NCI-H345 treated with DMSO at 0.1 percent for 48 hours (cell line): ENCODE measurements around the gene NTNG2.
A peak's percentile ranks its signal among the peaks of the same experiment; 100 is the strongest.

ENCODE experiments used
- DNase-seq: peaks from one replicate; lab custom pipeline; 2025; ENCODE audit not compliant: unreplicated experiment; lab: John Stamatoyannopoulos, UW

Gene NTNG2

DNA sequence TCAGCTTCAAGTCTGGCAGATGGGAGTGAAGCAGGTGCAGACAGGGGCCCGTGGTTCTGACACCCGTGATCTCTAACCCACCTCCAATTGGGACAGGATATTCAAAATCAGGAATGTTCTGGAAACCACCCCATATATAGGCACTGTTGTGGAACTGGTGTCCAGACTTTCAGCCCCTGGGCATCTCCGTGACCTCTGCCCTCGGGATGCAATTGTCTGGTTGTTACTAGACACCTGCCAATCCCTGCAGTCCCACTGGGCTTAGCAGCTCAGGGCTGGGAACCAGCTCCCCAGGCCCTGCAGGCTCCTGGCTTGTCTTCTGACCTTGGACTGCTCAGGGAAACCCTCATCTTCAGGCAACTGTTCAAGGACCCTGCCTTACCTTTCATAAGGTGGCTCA lies 38.8 kb downstream of the NTNG2 start:
- DNase-seq, result no peak

- DNase-seq, result peak; percentile 73
These were observed 39.3 kb downstream of the NTNG2 start for GRCh38 chr9:132201139-132201538.

DNA sequence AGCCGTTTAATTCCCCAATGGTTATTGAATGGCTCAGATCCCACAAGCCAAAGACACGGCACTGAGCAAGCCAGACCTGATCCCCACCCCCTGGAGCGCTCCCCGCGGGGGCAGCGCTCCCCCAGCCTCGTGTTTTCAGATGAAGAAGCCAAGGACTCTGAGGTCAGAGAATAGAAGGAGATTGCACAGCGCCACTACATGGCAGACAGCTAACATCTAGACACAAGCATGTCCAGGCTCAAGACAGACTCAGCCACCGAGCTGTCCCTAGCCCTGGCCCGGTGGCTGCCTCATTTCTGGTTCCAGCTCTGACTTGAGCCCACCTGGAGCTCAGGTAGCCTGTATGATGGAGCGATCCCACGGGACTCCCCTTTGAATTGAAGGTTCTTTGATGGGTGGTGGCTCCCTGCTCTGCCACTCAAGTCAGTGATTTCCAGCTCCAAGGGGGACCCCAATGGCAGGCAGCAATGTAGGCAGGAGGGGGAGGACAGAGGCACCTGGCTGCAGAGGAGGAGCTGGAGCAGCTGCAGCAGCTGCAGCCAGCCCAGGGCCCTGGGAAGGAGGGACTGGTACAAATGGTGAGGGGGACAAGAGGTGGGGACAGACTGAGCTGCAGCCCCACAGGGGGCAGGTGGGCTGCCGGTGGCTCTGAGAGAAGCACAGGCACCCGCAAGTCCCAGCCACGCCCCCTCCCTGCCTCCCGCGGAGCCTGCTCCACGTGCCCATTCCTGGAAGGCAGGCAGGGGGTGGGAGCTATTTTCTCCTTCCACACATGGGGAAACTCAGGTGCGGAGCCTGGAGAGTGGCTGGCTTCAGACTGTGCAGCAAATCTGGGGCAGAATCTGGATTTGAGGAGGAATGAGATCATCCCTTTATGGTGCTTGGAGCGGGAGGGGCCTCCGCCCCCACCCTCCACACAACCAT lies 40.2 kb downstream of the NTNG2 start:
- DNase-seq, result peak; percentile 72

GRCh38 chr9:132204883-132205282 lies 43.0 kb downstream of the NTNG2 start:
- no peak for DNase-seq

- DNase-seq, result no peak
These were observed 45.4 kb downstream of the NTNG2 start for GRCh38 chr9:132207215-132207614.

DNA sequence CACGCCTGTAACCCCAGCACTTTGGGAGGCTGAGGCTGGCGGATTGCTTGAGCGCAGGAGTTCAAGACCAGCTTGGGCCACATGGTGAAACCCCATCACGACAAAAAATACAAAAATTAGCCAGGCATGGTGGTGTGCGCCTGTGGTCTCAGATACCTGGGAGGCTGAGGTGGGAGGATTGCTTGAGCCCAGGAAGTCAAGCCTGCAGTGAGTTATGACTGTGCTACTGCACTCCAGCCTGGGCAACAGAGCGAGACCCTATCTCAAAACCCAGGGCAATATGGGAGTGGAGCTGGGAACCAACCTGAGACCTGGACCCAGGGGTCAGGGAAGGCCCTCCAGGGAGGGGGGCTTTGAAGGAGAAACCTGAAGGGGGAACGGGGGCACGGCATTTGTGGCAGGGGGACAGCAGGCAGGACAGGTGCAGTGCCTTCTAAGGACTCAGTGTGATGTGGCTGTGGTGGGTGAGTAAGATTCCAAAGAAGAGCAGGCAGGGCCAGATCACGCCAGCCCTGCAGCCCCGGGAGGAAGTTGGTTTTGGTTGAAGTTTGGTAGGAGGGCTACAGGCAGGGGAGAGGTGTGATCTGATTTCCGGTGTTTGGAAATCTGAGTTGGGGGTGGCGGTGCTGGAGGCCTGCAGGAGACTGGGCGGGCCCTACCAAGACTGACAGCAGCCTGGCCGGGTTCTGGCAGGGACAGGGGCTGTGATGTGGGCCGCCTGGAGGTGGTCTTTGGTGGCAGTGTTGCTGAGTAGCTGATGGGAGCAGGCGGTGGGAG lies 46.2 kb downstream of the NTNG2 start:
- DNase-seq, result no peak

DNA sequence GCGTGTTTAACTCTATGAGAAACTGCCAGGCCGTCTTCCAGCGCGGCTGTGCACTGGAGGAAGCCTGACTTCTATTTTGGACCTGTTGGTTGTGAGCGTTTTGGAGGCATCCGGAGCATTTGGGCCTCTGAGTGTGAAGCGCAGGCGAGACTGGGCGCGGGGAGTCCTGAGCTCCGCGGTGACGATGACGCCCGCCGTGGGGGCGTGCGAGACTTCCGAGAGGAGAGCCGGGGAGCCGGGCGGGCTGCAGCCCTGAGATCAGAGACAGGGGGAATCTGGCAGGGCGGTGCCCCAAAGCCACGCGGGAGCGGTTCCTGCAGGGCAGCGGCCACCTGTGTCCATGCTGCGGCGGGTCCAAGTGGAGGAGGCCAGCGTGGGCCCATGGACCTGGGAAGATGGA lies 47.4 kb downstream of the NTNG2 start:
- no peak for DNase-seq

DNA sequence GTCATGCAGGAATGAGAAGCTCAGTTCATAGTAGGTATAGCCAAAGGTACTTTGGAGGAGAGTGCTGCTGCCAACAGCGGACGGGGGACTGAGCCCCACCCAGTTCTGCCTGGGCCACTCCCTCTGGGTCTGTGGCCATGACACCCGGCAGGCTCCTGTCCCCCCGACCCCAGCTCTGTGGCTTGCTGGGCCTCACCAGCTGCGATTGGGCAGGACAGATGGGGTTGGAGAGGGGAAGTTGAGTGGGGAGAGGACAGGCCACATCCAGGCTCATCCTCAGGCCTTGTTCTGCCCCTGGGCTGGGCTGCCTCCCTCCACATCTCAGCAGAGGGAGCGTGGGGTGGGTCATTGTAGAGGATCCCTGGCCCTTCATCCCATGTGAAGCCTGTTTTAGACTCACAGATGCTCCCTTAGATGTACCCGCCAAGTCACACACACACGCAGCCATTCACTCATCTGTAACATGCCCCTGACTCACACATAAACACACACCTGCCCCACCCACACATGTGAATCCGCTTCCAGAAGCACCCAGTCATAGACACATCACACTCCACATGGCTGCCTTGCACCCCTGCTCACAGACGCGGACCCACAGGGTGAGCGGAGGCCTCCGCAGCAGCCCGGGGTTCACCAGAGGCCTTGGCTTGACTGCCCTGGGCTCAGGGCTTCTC lies 48.8 kb downstream of the NTNG2 start:
- DNase-seq, result no peak

DNA sequence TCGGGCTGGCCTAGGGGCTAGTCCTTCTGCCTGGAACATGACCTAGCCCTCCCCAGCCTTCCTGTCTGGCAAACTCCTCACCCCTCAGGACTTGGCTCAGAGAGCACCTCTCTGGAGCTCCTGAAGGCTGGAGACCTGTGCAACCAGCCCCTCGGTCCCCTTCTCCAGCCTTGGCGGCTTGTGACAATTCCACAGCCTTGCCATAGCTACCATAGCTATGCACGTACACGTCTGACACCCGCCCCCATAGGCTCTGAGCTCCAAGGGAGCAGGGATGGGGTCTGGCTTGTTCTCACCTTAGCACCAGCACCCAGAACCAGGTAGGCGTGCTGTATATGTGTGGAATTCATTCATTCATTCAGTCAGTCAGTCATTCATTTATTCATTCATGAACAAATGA lies 49.7 kb downstream of the NTNG2 start:
- no peak for DNase-seq

- peak; percentile 22 for DNase-seq
These were observed 52.3 kb downstream of the NTNG2 start for GRCh38 chr9:132214027-132214622.

GRCh38 chr9:132216861-132217619 lies 55.2 kb downstream of the NTNG2 start:
- no peak for DNase-seq

- DNase-seq, result no peak
These were observed 56.4 kb downstream of the NTNG2 start for GRCh38 chr9:132218208-132218607.

DNA sequence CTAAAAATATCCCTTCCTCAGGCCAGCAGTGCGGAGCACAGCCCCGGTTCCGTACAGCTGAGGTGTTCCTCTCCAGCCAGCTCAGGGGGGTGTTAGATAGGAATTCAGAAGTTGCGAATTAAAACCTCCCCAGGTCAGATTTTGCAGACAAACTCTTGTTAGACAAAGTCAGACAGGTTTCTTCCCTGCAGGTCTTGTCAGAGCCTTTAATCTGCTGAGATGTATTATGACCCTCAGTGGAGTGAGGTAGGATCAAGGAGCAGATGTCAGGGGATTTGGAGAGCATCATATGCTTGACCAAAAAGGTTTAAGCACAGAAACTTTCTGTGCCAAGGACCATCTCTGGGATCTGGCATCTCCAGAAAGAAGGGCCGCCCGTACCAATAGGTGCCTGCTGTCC lies 60.1 kb downstream of the NTNG2 start:
- no peak for DNase-seq

GRCh38 chr9:132224645-132225044 lies 62.8 kb downstream of the NTNG2 start:
- DNase-seq, result no peak

GRCh38 chr9:132226571-132227430 lies 64.9 kb downstream of the NTNG2 start:
- no peak for DNase-seq

- no peak for DNase-seq
These were observed 66.2 kb downstream of the NTNG2 start for GRCh38 chr9:132228062-132228461.

- no peak for DNase-seq
These were observed 68.7 kb downstream of the NTNG2 start for GRCh38 chr9:132230605-132231004.

- DNase-seq, result no peak
These were observed 69.3 kb downstream of the NTNG2 start for GRCh38 chr9:132231019-132231701.

DNA sequence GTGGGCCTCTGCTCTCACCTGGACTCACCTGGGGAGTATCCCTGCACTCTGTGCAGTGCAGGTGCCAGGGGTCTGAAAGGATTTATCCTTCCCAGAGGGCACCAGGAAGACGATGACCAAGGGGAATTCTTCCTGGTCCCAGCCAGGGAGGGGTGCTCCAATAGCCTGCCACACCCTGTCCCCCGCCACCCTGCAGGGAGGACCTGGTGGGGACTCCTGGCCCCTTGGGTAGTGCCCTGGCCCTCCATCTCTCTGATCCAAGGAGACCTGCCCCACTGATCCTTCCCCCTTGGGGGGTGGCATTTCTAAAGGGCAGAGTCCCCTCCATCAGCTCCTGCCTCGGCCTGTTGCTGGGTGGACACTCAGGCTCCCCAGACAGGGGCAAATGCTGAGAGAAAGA lies 70.7 kb downstream of the NTNG2 start:
- DNase-seq, result no peak
